ENCODE data around the gene CARMIL1.

The CARMIL1 gene

GRCh38 chr6:25477006-25477590 is 197.9 kb downstream of the CARMIL1 start:
- H3K27ac ChIP-seq, result no peak overlapping the region
- no peak for TF ChIP-seq CTCF (conservative IDR thresholded peaks at IDR 0.05)

GRCh38 chr6:25478973-25479372 is 199.8 kb downstream of the CARMIL1 start:
- no peak for TF ChIP-seq CTCF (conservative IDR thresholded peaks at IDR 0.05)
- no peak overlapping the region for H3K27ac ChIP-seq

DNA sequence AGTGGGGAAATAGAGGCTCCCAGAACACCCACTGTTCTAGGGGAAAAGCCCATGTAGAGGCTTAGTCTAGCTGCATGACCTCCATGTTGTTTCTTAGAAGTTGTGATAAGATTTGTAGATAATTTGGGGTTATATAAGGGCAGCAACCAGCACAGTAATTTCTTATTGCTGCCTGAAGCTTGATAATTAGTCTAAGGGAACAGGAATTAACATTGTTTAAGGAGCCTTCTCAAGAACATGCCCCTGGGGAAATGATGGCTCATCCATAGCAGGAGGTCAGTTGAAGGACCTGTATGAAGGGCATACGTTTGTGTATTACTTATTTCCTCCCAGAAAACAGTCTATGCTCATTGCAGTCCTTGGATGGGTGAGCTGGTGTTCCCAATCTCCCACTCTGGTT is 202.1 kb downstream of the CARMIL1 start:
- TF ChIP-seq CTCF (conservative IDR thresholded peaks at IDR 0.05), result no peak
- H3K27ac ChIP-seq, result no peak overlapping the region

- no peak overlapping the region for H3K27ac ChIP-seq
- TF ChIP-seq CTCF (conservative IDR thresholded peaks at IDR 0.05), result no peak
Measured at GRCh38 chr6:25482996-25483395, 203.8 kb downstream of the CARMIL1 start.

DNA sequence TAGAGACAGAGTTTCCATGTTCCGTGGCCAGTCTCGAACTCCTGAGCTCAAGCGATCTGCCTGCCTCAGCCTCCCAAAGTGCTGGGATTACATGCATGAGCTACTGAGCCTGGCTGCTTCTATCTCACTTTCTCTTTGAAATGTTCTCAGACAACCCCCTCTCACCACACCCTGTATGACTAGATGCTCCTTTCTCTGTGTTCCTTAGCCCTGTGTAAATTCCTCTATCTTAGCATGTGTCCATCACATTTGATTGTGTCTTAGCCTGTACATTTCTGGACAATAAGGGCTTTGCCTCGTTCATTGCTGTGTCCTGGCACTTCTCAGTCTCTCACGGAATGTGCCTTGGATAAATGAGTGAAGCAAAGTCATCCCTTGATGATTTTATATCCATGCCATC is 204.8 kb downstream of the CARMIL1 start:
- H3K27ac ChIP-seq, result no peak overlapping the region
- no peak for TF ChIP-seq CTCF (conservative IDR thresholded peaks at IDR 0.05)

- no peak overlapping the region for H3K27ac ChIP-seq
- no peak for TF ChIP-seq CTCF (conservative IDR thresholded peaks at IDR 0.05)
Measured at GRCh38 chr6:25484900-25485299, 205.7 kb downstream of the CARMIL1 start.

DNA sequence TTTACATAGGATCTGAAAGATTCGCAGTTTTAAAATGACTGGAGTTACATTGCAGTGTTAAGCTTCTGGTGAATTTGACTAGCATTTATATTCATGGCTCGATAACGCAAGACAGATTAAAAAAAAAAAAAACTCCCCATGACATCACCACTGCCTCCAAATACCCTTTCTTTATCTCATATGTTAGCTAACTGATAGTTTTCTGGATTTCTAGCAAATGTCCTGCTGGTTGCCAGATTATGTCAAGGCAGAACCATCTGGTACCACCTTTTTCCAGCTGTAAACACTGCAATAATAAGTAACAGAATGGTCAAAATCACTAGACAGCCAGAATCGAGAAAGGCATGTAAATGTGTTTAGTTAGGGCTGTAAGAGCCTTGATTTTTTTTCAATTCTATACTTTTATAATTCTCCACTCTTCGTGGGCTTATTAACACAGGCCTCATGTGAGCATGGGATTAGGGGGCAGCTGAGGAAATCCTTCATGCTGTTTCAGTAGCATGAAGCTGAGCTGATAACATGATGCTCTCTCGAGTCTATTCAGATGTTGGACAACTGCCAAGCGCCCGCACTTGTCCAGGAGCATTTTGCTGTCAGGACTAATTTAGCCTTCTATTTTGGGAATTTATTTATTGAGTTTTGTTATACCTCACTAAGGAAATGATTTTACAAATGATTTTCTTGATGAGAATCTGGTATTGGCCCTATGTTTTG is 206.8 kb downstream of the CARMIL1 start:
- H3K27ac ChIP-seq, result no peak overlapping the region
- no peak for TF ChIP-seq CTCF (conservative IDR thresholded peaks at IDR 0.05)

All from VCaP (cell line).